HepG2 (cell line): ENCODE measurements around the gene MTF1. TPM values are rescaled to one million over a fixed set of nuclear protein-coding genes. Genes with fewer than 3 reads are reported as not detected.

ENCODE experiments used
- GATAD2A ChIP-seq: IDR thresholded peaks from 2 replicates; pipeline ENCODE4 v1.6.1; 2016
- HES4 ChIP-seq: sonication (generic); formaldehyde crosslinking; IDR thresholded peaks from 2 replicates; pipeline ENCODE4 v1.9.0; 2021; ENCODE audit warnings: mild to moderate bottlenecking, missing genetic modification reagents, borderline replicate concordance
- HOXA3 ChIP-seq: sonication (generic); formaldehyde crosslinking; IDR thresholded peaks from 2 replicates; pipeline ENCODE4 v1.5.0; 2020; ENCODE audit warnings: missing genetic modification reagents
- KDM5B ChIP-seq: sonication (generic); formaldehyde crosslinking; IDR thresholded peaks from 2 replicates; pipeline ENCODE4 v1.4.0; 2020; ENCODE audit warnings: missing genetic modification reagents, mild to moderate bottlenecking, borderline replicate concordance
- NCOA5 ChIP-seq: sonication (generic); formaldehyde crosslinking; IDR thresholded peaks from 2 replicates; pipeline ENCODE4 v1.4.0; 2020; ENCODE audit warnings: missing genetic modification reagents
- NR2C2 ChIP-seq: sonication (generic); formaldehyde crosslinking; IDR thresholded peaks from 2 replicates; pipeline ENCODE4 v1.4.0; 2020; ENCODE audit warnings: missing genetic modification reagents, mild to moderate bottlenecking, moderate library complexity, borderline replicate concordance
- PRDM4 ChIP-seq: sonication (generic); formaldehyde crosslinking; IDR thresholded peaks from 2 replicates; pipeline ENCODE4 v1.9.0; 2021; ENCODE audit warnings: missing genetic modification reagents, borderline replicate concordance
- SYNCRIP ChIP-seq: fragments of 200-400 bp; formaldehyde crosslinking; IDR thresholded peaks from 2 replicates; pipeline ENCODE4 v1.6.1; 2018; ENCODE audit warnings: mild to moderate bottlenecking, low read depth, low read length; ENCODE audit not compliant: insufficient read depth
- U2AF1 ChIP-seq: fragments of 200-400 bp; formaldehyde crosslinking; optimal IDR thresholded peaks from 2 replicates; pipeline ENCODE3; 2017; ENCODE audit warnings: mild to moderate bottlenecking, low read depth, low read length
- ZFP36L1 ChIP-seq: sonication (generic); formaldehyde crosslinking; IDR thresholded peaks from 2 replicates; pipeline ENCODE4 v1.8.0; 2022; ENCODE audit warnings: mild to moderate bottlenecking, missing genetic modification reagents, moderate library complexity
- ZFP37 ChIP-seq: sonication (generic); formaldehyde crosslinking; IDR thresholded peaks from 2 replicates; pipeline ENCODE4 v1.4.0; 2020; ENCODE audit warnings: missing genetic modification reagents, borderline replicate concordance
- ZNF713 ChIP-seq: sonication (generic); formaldehyde crosslinking; IDR thresholded peaks from 2 replicates; pipeline ENCODE4 v1.4.0; 2020; ENCODE audit warnings: mild to moderate bottlenecking, missing genetic modification reagents
- ZNF768 ChIP-seq: sonication (generic); formaldehyde crosslinking; IDR thresholded peaks from 2 replicates; pipeline ENCODE4 v1.4.0; 2020; ENCODE audit warnings: missing genetic modification reagents
- ZSCAN31 ChIP-seq: sonication (generic); formaldehyde crosslinking; IDR thresholded peaks from 2 replicates; pipeline ENCODE4 v1.5.0; 2020; ENCODE audit warnings: low read depth, mild to moderate bottlenecking, missing genetic modification reagents
- polyA plus RNA-seq, 8 experiments: library from polyadenylated mRNA; depleted of rRNA in 3 of 8; stranded (reverse) in 7 of 8; unstranded in 1 of 8; fragments of >200 nt; fragmentation: Illumina TruSeq in 4 of 8; extraction: Trizol in 4 of 8; gene quantifications; 2 replicates each; pipeline versions ENCODE4 v1.2.1 to v1.2.3, GENCODE V29; 2011 to 2016; ENCODE audit warnings: low read depth in 4 of 8, missing spikeins in 1 of 8, mixed read lengths in 1 of 8; ENCODE audit not compliant: insufficient read depth in 1 of 8
- total RNA-seq, 5 experiments: library from RNA; depleted of rRNA; stranded (reverse); fragments of >200 nt; fragmentation: Illumina TruSeq; extraction: Trizol; gene quantifications; 2 replicates each; pipeline ENCODE4 v1.2.3, GENCODE V29; 2016; ENCODE audit warnings: low read depth in 1 of 5
- TF ChIP-seq, protein P1 (sequence below): sonication (generic); formaldehyde crosslinking; IDR thresholded peaks from 2 replicates; pipeline ENCODE4 v1.5.0; 2020; ENCODE audit warnings: mild to moderate bottlenecking, missing genetic modification reagents, borderline replicate concordance
- TF ChIP-seq, protein P2 (sequence below): sonication (generic); formaldehyde crosslinking; IDR thresholded peaks from 2 replicates; pipeline ENCODE4 v1.4.0; 2020; ENCODE audit warnings: missing genetic modification reagents
- TF ChIP-seq, protein P3 (sequence below): sonication (generic); formaldehyde crosslinking; IDR thresholded peaks from 2 replicates; pipeline ENCODE4 v1.5.0; 2020; ENCODE audit warnings: missing genetic modification reagents

MTF1 gene
- total and polyA plus RNA-seq, 2 of the 13 experiments (the other 11 are each of a cell fraction or from before 2014, with no cell fraction given), result 2.4 to 3.3 TPM

- TF ChIP-seq KDM5B (CRISPR knock-in tag), result peak; percentile 34; the same call in 1 of the 2 replicates
- TF ChIP-seq HES4 (CRISPR knock-in tag), result no peak
- no peak for TF ChIP-seq NCOA5
- no peak for TF ChIP-seq PRDM4
- TF ChIP-seq, protein P1, sequence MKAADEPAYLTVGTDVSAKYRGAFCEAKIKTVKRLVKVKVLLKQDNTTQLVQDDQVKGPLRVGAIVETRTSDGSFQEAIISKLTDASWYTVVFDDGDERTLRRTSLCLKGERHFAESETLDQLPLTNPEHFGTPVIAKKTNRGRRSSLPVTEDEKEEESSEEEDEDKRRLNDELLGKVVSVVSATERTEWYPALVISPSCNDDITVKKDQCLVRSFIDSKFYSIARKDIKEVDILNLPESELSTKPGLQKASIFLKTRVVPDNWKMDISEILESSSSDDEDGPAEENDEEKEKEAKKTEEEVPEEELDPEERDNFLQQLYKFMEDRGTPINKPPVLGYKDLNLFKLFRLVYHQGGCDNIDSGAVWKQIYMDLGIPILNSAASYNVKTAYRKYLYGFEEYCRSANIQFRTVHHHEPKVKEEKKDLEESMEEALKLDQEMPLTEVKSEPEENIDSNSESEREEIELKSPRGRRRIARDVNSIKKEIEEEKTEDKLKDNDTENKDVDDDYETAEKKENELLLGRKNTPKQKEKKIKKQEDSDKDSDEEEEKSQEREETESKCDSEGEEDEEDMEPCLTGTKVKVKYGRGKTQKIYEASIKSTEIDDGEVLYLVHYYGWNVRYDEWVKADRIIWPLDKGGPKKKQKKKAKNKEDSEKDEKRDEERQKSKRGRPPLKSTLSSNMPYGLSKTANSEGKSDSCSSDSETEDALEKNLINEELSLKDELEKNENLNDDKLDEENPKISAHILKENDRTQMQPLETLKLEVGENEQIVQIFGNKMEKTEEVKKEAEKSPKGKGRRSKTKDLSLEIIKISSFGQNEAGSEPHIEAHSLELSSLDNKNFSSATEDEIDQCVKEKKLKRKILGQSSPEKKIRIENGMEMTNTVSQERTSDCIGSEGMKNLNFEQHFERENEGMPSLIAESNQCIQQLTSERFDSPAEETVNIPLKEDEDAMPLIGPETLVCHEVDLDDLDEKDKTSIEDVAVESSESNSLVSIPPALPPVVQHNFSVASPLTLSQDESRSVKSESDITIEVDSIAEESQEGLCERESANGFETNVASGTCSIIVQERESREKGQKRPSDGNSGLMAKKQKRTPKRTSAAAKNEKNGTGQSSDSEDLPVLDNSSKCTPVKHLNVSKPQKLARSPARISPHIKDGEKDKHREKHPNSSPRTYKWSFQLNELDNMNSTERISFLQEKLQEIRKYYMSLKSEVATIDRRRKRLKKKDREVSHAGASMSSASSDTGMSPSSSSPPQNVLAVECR (CRISPR knock-in tag), result no peak
- TF ChIP-seq ZFP36L1 (CRISPR knock-in tag), result no peak
- no peak for TF ChIP-seq ZFP37 (CRISPR knock-in tag)
- peak; percentile 62; the same call in 1 of the 2 replicates for TF ChIP-seq ZNF768
- TF ChIP-seq, protein P2, sequence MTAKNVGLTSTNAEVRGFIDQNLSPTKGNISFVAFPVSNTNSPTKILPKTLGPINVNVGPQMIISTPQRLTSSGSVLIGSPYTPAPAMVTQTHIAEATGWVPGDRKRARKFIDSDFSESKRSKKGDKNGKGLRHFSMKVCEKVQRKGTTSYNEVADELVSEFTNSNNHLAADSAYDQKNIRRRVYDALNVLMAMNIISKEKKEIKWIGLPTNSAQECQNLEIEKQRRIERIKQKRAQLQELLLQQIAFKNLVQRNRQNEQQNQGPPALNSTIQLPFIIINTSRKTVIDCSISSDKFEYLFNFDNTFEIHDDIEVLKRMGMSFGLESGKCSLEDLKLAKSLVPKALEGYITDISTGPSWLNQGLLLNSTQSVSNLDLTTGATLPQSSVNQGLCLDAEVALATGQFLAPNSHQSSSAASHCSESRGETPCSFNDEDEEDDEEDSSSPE (CRISPR knock-in tag), result no peak
- no peak for TF ChIP-seq SYNCRIP
- no peak for TF ChIP-seq GATAD2A (CRISPR knock-in tag)
- TF ChIP-seq HOXA3 (CRISPR knock-in tag), result peak; percentile 55
- TF ChIP-seq ZSCAN31 (CRISPR knock-in tag), result no peak
- TF ChIP-seq, protein P3, sequence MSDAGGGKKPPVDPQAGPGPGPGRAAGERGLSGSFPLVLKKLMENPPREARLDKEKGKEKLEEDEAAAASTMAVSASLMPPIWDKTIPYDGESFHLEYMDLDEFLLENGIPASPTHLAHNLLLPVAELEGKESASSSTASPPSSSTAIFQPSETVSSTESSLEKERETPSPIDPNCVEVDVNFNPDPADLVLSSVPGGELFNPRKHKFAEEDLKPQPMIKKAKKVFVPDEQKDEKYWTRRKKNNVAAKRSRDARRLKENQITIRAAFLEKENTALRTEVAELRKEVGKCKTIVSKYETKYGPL, result no peak
- TF ChIP-seq ZNF713, result no peak
- TF ChIP-seq U2AF1, result no peak
- TF ChIP-seq NR2C2, result no peak
Observed at GRCh38 chr1:37795340-37796125, 63.9 kb downstream of the MTF1 start (continued).
